ENCODE results near the gene SLC25A25. TPM values are rescaled to one million over a fixed set of nuclear protein-coding genes. Genes with fewer than 3 reads are reported as not detected.

The SLC25A25 gene
- total RNA-seq: 10.8 and 12.4 TPM in 2 replicates

GRCh38 chr9:128067645-128068385 is at the start of gene SLC25A25:
TSS of gene SLC25A25 (plus strand) at chr9:128068232. CDS start at chr9:128068320, 88 bp downstream.

GRCh38 chr9:128066713-128067644 is 1.1 kb upstream of the SLC25A25 start, which contains the start of gene NAIF1:
TSS of gene NAIF1 (minus strand) at chr9:128067320. CDS start at chr9:128067101, 219 bp downstream.

GRCh38 chr9:128127568-128127989 is 59.5 kb downstream of the SLC25A25 start, which contains the start of gene PTGES2:
TSS of gene PTGES2 (minus strand) at chr9:128127729. CDS start at chr9:128127717, 12 bp downstream.

GRCh38 chr9:128149001-128149701 is 81.1 kb downstream of the SLC25A25 start, which contains the start of gene LCN2:
TSS of gene LCN2 (plus strand) at chr9:128149453. CDS start at chr9:128149526, 73 bp downstream.

Other genes starting within 250 kb of the SLC25A25 start
- gene ENG, start 213.6 kb upstream of the SLC25A25 start, total RNA-seq: 0.88 and 2.0 TPM in 2 replicates
- gene AK1, start 190.6 kb upstream of the SLC25A25 start, total RNA-seq: 26.3 and 47.5 TPM in 2 replicates
- 37.7 and 38.1 TPM in 2 replicates for gene ST6GALNAC6, start 168.6 kb upstream of the SLC25A25 start, total RNA-seq
- 44.8 and 45.3 TPM in 2 replicates for gene ST6GALNAC4, start 151.2 kb upstream of the SLC25A25 start, total RNA-seq
- gene PIP5KL1, start 137.5 kb upstream of the SLC25A25 start, total RNA-seq: 6.6 and 16.0 TPM in 2 replicates
- gene DPM2, start 130.4 kb upstream of the SLC25A25 start, total RNA-seq: 23.0 and 30.4 TPM in 2 replicates
- 4.1 and 8.6 TPM in 2 replicates for gene EEIG1, start 87.2 kb upstream of the SLC25A25 start, total RNA-seq
- gene NAIF1, start 912 bp upstream of the SLC25A25 start, total RNA-seq: 8.2 and 10.0 TPM in 2 replicates
- 103 and 109 TPM in 2 replicates for gene PTGES2, start 59.5 kb downstream of the SLC25A25 start, total RNA-seq
- 24.7 and 33.4 TPM in 2 replicates for gene LCN2, start 81.2 kb downstream of the SLC25A25 start, total RNA-seq
- gene BBLN, start 92.0 kb downstream of the SLC25A25 start, total RNA-seq: 251 and 413 TPM in 2 replicates
- gene CIZ1, start 123.3 kb downstream of the SLC25A25 start, total RNA-seq: 34.8 and 47.4 TPM in 2 replicates
- gene DNM1, start 135.1 kb downstream of the SLC25A25 start, total RNA-seq: 0.65 and 1.5 TPM in 2 replicates
- 56.6 and 64.2 TPM in 2 replicates for gene GOLGA2, start 207.8 kb downstream of the SLC25A25 start, total RNA-seq
- gene SWI5, start 208.0 kb downstream of the SLC25A25 start, total RNA-seq: 17.0 and 39.1 TPM in 2 replicates

All from airway epithelial cell (primary cell).